HG02623 (cell line): ENCODE results near the gene ZNF432.

ENCODE experiments used
- ATAC-seq: cut with Tn5 transposase; IDR thresholded peaks from one replicate; pipeline ENCODE4 v1.9.1; 2021; ENCODE audit warnings: moderate library complexity; ENCODE audit not compliant: unreplicated experiment

ZNF432 gene

GRCh38 chr19:52010674-52011073 is 38.0 kb downstream of the ZNF432 start:
- no peak for ATAC-seq

DNA sequence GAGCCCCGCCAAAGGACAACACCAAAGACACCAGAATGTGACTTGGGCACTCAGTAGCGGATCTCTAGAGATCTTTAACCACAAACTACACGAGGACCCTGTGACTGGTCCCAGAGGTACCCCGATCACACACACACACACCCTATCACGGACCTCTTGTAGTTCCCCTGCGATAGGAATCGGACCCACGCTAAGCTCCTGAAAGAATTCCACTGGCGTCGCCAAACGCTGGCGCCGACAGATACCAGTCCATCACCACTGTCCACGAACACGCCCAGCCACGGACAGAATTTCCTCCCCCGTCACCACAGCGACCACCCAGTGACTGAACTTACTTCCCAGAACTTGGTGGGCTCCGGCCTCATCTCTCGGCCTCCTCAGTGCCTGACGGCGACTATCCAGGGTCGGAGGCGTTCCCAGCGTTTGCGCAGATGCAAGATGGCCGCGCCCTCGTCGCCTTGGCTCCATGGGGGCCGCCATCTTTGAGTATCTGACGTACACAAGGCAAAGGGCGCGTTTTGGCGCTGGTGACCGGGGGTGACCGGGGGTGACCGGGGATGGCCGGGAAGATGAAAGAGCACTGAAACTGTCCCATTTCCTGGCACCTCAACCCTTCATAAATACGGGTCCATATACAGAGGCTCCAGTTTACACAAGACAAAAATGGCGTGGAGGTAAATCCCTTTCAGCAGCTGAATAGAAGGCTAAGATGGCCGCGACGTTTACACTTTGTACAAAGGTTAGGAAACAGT is 40.7 kb downstream of the ZNF432 start, which contains the start of gene ZNF615:
Gene ZNF615 (minus strand): TSS at position 406 of the 752 bp plus-strand sequence. CDS start 4,500 bp downstream, outside the sequence.
- peak; percentile 74 for ATAC-seq

- ATAC-seq, result no peak
Observed at GRCh38 chr19:52007451-52007805, 41.2 kb downstream of the ZNF432 start.

- ATAC-seq, result no peak
Observed at GRCh38 chr19:51994048-51994644, 54.5 kb downstream of the ZNF432 start.

DNA sequence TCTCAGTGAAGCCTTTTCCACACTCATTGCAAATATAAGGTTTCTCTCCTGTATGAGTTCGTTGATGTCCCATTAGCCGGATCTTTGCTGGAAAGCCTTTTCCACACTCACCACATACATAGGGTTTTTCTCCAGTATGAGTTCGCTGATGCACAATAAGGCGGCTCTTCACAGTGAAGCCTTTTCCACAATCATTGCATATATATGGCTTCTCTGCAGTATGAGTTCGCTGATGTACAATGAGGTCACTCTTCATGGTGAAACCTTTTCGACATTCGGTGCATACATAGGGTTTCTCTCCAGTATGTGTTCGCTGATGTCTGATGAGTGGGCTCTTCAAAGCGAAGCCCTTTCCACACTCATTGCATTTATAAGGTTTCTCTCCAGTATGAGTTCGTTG is 55.2 kb downstream of the ZNF432 start:
- no peak for ATAC-seq

DNA sequence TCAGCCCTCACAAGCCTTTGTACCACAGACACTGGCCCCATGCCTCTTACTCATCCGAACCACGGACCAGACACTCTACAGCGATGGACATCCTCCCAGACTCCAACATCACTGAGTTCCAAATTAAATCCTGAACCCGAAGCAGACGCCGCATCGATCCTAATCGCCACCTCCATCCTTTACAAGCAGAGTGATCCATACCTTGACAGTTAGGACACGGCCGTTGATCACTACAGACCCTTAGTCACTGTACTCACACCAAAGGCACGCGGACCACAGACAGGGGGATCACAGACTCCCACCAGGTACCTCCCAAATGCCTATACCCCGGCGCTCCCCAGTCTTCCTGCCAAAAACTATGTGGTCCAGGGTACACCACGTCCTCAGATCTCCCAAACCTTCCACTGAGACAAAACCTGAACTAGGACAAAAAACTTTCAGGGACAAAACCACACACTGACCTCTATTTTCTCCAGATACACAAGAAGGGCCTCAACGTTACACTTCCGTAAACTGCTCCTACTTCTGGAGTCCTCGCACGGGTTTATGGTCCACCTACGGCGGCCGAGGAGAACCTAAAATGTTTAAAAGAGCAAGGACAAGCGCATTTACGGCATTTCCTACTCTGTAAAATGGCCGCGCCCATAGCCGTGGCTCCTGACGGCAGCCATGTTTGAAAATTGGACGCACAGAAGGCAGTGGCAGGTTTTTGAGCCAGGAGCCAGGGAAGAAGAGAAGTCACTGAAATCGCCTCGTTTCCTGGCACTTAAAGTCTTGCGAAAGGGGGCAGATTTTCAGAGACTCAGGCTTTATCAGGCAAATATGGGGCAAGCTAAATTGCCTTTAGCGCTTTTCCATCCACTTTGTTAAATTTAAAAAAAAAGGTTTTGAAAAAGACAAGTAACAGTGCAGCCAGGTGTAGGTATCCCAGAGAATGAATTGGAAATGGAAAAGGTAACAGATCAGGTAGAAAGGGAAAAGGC is 62.0 kb downstream of the ZNF432 start, which contains the start of gene ZNF350:
Gene ZNF350 (minus strand): TSS at position 532 of the 983 bp plus-strand sequence. CDS start 12,480 bp downstream, outside the sequence.
- peak; percentile 77 for ATAC-seq

DNA sequence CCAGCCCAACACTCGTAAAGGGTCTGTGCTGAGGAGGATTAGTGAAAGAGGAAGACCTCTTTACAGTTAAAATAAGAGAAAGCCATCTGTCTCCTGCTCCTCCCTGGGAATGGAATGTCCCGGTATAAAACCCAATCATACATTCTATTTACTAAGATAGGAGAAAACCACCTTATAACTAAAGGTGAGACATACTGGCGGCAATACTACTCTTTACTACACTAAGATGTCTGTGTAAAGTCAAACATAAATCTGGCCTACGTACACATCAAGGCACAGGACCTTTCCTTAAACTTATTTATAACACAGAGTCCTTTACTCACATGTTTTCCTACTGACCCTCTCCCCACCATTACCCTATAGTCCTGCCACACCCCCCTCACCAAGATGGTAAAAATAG is 65.3 kb downstream of the ZNF432 start:
- no peak for ATAC-seq
